ENCODE measurements around the gene NOC3L.

DNA sequence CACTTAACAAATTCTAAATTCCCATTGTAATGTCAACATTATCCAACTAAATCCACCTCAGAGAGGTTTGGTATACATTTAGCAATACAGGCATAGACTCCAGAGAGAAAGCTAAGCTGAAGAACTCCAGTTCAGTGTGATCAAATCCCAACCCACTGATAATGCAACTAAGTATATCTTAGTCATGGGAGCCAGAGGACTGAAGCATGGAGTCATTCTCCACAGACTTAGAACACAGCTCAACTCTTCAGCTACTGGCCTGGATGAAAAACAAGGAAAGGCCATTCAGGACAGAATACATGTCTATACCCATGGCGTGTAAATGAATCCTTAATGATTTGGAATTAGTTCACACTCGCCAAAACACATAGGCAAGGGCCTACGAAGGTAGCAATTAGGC, 27.9 kb downstream of the NOC3L start:
- TF ChIP-seq, protein P1, sequence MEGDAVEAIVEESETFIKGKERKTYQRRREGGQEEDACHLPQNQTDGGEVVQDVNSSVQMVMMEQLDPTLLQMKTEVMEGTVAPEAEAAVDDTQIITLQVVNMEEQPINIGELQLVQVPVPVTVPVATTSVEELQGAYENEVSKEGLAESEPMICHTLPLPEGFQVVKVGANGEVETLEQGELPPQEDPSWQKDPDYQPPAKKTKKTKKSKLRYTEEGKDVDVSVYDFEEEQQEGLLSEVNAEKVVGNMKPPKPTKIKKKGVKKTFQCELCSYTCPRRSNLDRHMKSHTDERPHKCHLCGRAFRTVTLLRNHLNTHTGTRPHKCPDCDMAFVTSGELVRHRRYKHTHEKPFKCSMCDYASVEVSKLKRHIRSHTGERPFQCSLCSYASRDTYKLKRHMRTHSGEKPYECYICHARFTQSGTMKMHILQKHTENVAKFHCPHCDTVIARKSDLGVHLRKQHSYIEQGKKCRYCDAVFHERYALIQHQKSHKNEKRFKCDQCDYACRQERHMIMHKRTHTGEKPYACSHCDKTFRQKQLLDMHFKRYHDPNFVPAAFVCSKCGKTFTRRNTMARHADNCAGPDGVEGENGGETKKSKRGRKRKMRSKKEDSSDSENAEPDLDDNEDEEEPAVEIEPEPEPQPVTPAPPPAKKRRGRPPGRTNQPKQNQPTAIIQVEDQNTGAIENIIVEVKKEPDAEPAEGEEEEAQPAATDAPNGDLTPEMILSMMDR (IDR thresholded peaks at IDR 0.05 in 8 of 11, conservative IDR thresholded peaks at IDR 0.05 in 3 of 11) = no peak
- no peak for TF ChIP-seq POLR2AphosphoS5 (IDR thresholded peaks at IDR 0.05)

Measured in spleen (tissue), 7 donors.